Trophoblast cell (in vitro differentiated cells and primary cell): ENCODE data around the gene PARP1. TPM values are rescaled to one million over a fixed set of nuclear protein-coding genes. Genes with fewer than 3 reads are reported as not detected.
A peak's percentile ranks its signal among the peaks of the same experiment; 100 is the strongest.

Experiments used
- DNase-seq, 2 donors: peaks; one replicate each; pipeline ENCODE4 v3.0.0-alpha.2; 2016
- H2AFZ ChIP-seq: 2 replicates; pipeline ENCODE4 v1.6.1; 2013; ENCODE audit warnings: low read length, moderate library complexity, mild to moderate bottlenecking; ENCODE audit not compliant: insufficient read depth, poor library complexity
- H2AK5ac ChIP-seq: 2 replicates; pipeline ENCODE4 v1.6.1; 2013; ENCODE audit warnings: mild to moderate bottlenecking, low read length
- H2BK120ac ChIP-seq: 2 replicates; pipeline ENCODE4 v1.6.1; 2013; ENCODE audit warnings: low read length, mild to moderate bottlenecking, moderate library complexity; ENCODE audit not compliant: insufficient read depth, poor library complexity
- H2BK12ac ChIP-seq: 2 replicates; pipeline ENCODE4 v1.6.1; 2013; ENCODE audit warnings: mild to moderate bottlenecking, low read length, moderate library complexity
- H2BK5ac ChIP-seq: 2 replicates; pipeline ENCODE4 v1.6.1; 2013; ENCODE audit warnings: low read length, low read depth, moderate library complexity, mild to moderate bottlenecking; ENCODE audit not compliant: poor library complexity
- H3K14ac ChIP-seq: 2 replicates; pipeline ENCODE4 v1.6.1; 2013; ENCODE audit warnings: mild to moderate bottlenecking, low read length
- H3K18ac ChIP-seq: 2 replicates; pipeline ENCODE4 v1.6.1; 2013; ENCODE audit warnings: mild to moderate bottlenecking, low read length
- H3K23ac ChIP-seq: 2 replicates; pipeline ENCODE4 v1.6.1; 2013; ENCODE audit warnings: low read length
- H3K27ac ChIP-seq: 2 replicates; pipeline ENCODE4 v1.5.1; 2013; ENCODE audit warnings: low read depth, mild to moderate bottlenecking, inconsistent platforms, low read length, moderate library complexity
- H3K27me3 ChIP-seq: 2 replicates; pipeline ENCODE4 v1.6.1; 2013; ENCODE audit warnings: inconsistent platforms, mild to moderate bottlenecking, low read length, moderate library complexity; ENCODE audit not compliant: insufficient read depth
- H3K36me3 ChIP-seq, 2 experiments: 1 replicate in 1 of 2; 2 replicates in 1 of 2; pipeline ENCODE4 v1.6.1; 2013; ENCODE audit warnings: low read length in 2 of 2, mild to moderate bottlenecking in 2 of 2, moderate library complexity in 1 of 2; ENCODE audit not compliant: insufficient read depth in 2 of 2, control insufficient read depth in 1 of 2
- H3K4ac ChIP-seq: 2 replicates; pipeline ENCODE4 v1.6.1; 2013; ENCODE audit warnings: low read depth, mild to moderate bottlenecking, low read length, moderate library complexity
- H3K4me1 ChIP-seq, 2 experiments: 1 replicate in 1 of 2; 2 replicates in 1 of 2; pipeline ENCODE4 v1.6.1; 2013; ENCODE audit warnings: low read length in 2 of 2, mild to moderate bottlenecking in 2 of 2, moderate library complexity in 1 of 2; ENCODE audit not compliant: insufficient read depth in 2 of 2, control insufficient read depth in 1 of 2
- H3K4me2 ChIP-seq: 2 replicates; pipeline ENCODE4 v1.6.1; 2013; ENCODE audit warnings: inconsistent platforms, mild to moderate bottlenecking, low read length, moderate library complexity
- H3K4me3 ChIP-seq: 2 replicates; pipeline ENCODE4 v1.5.1; 2013; ENCODE audit warnings: mild to moderate bottlenecking, low read depth, low read length, inconsistent platforms
- H3K79me1 ChIP-seq: one replicate; pipeline ENCODE4 v1.6.1; 2013; ENCODE audit warnings: low read length
- H3K79me2 ChIP-seq: 2 replicates; pipeline ENCODE4 v1.6.1; 2013; ENCODE audit warnings: low read length, mild to moderate bottlenecking; ENCODE audit not compliant: control insufficient read depth, insufficient read depth, poor library complexity
- H3K9ac ChIP-seq: 2 replicates; pipeline ENCODE4 v1.6.1; 2013; ENCODE audit warnings: mild to moderate bottlenecking, low read length
- H3K9me3 ChIP-seq: 2 replicates; pipeline ENCODE4 v1.6.1; 2013; ENCODE audit warnings: low read depth, mild to moderate bottlenecking, control low read depth, inconsistent platforms, low read length; ENCODE audit not compliant: insufficient read depth
- H4K12ac ChIP-seq: 2 replicates; pipeline ENCODE4 v1.6.1; 2013; ENCODE audit warnings: low read depth, mild to moderate bottlenecking, low read length, moderate library complexity
- H4K8ac ChIP-seq: 2 replicates; pipeline ENCODE4 v1.6.1; 2013; ENCODE audit warnings: low read depth, mild to moderate bottlenecking, low read length, moderate library complexity
- H4K91ac ChIP-seq: one replicate; pipeline ENCODE4 v1.6.1; 2013; ENCODE audit warnings: low read depth, mild to moderate bottlenecking, low read length, moderate library complexity
- WGBS: extraction: QIAGEN DNeasy Blood & Tissue Kit; methylation state at CpG from one replicate; pipeline ENCODE4 v1.1.7; 2013; ENCODE audit warnings: missing lambda C conversion rate; ENCODE audit not compliant: insufficient read length, insufficient coverage; ENCODE audit errors: extremely low coverage; 5-methylcytosine and 5-hydroxymethylcytosine counted together
- polyA plus RNA-seq: library from polyadenylated mRNA; stranded (reverse); fragments of 200-250 nt; gene quantifications from 2 replicates; pipeline ENCODE4 v1.2.3, GENCODE V29; 2013

PARP1 gene
- 55.7 and 59.1 TPM in 2 replicates for polyA plus RNA-seq

GRCh38 chr1:226407497-226408284, at the start of gene PARP1:
PARP1 (minus strand) TSS chr1:226408093; CDS start chr1:226407929, 164 bp downstream.
- Histone ChIP-seq H3K36me3 (no peaks in the 10 kb centered on the region), H4K91ac (peak within 1 kb of the TSS; percentile 50), H4K8ac (peak within 1 kb of the TSS; percentile 70), H3K79me2 (peaks cover 6% of the 10 kb centered on the region), H3K4me2 (peak within 1 kb of the TSS; percentile 89), H3K4me3 (peak within 1 kb of the TSS; percentile 97), H4K12ac (peak within 1 kb of the TSS; percentile 91), H3K4me1 (peaks cover 20 to 26% of the 10 kb centered on the region in 2 experiments), H3K18ac (peak within 1 kb of the TSS; percentile 77), H2BK12ac (peak within 1 kb of the TSS; percentile 58), H3K9me3 (no peaks in the 10 kb centered on the region), H3K9ac (peak within 1 kb of the TSS; percentile 79), H2BK5ac (peak within 1 kb of the TSS; percentile 18), H3K4ac (peak within 1 kb of the TSS; percentile 35), H3K27me3 (no peaks in the 10 kb centered on the region), H3K79me1 (peaks cover 9% of the 10 kb centered on the region), H2AK5ac (peak within 1 kb of the TSS; percentile 76), H2BK120ac (peak within 1 kb of the TSS; percentile 68), H3K14ac (peak within 1 kb of the TSS; percentile 36), H3K27ac (peak within 1 kb of the TSS; percentile 70), H2AFZ (peak within 1 kb of the TSS; percentile 87), H3K23ac (no peak within 1 kb of the TSS)
- WGBS: no CpG with 5 or more reads among the region's 90 CpGs
- DNase-seq: peak; percentile 91 to 96

GRCh38 chr1:226457307-226457712, 49.4 kb upstream of the PARP1 start:
- Histone ChIP-seq H3K9ac (no peak overlapping the region), H2AFZ (no peak overlapping the region), H4K91ac (no peak overlapping the region), H4K12ac (no peak overlapping the region), H3K4me1 (no peaks in the 10 kb centered on the region), H3K4ac (no peak overlapping the region), H3K79me2 (no peaks in the 10 kb centered on the region), H2BK120ac (no peak overlapping the region), H3K27ac (no peak overlapping the region), H3K9me3 (no peaks in the 10 kb centered on the region), H2AK5ac (no peak overlapping the region), H2BK12ac (no peak overlapping the region), H3K27me3 (no peaks in the 10 kb centered on the region), H3K36me3 (no peaks in the 10 kb centered on the region), H3K18ac (no peak overlapping the region), H2BK5ac (no peak overlapping the region), H3K4me2 (no peak overlapping the region), H3K4me3 (no peak overlapping the region), H3K23ac (no peak overlapping the region), H3K79me1 (no peaks in the 10 kb centered on the region), H3K14ac (no peak overlapping the region), H4K8ac (no peak overlapping the region)
- DNase-seq: no peak
- WGBS: no CpG with 5 or more reads among the region's 14 CpGs

- no CpG with 5 or more reads among the region's 10 CpGs for WGBS
- no peak overlapping the region for H2AFZ ChIP-seq
Observed at GRCh38 chr1:226455843-226456242, 48.0 kb upstream of the PARP1 start.

GRCh38 chr1:226454349-226454748, 46.5 kb upstream of the PARP1 start:
- Histone ChIP-seq H2BK5ac (no peak overlapping the region), H3K79me2 (no peaks in the 10 kb centered on the region), H3K4ac (no peak overlapping the region), H3K9ac (no peak overlapping the region), H3K79me1 (no peaks in the 10 kb centered on the region), H3K27ac (no peak overlapping the region), H3K23ac (no peak overlapping the region), H2BK12ac (no peak overlapping the region), H3K4me2 (no peak overlapping the region), H3K18ac (no peak overlapping the region), H2AK5ac (no peak overlapping the region), H4K91ac (no peak overlapping the region), H3K9me3 (no peaks in the 10 kb centered on the region), H2AFZ (no peak overlapping the region), H3K4me1 (no peaks in the 10 kb centered on the region), H2BK120ac (no peak overlapping the region), H3K27me3 (no peaks in the 10 kb centered on the region), H3K14ac (no peak overlapping the region), H3K4me3 (no peak overlapping the region), H4K12ac (no peak overlapping the region), H3K36me3 (no peaks in the 10 kb centered on the region), H4K8ac (no peak overlapping the region)
- no CpG with 5 or more reads among the region's 2 CpGs for WGBS
- DNase-seq: no peak

More at GRCh38 chr1:226455843-226456242, 48.0 kb upstream of the PARP1 start:
- Histone ChIP-seq H4K12ac (no peak overlapping the region), H4K8ac (no peak overlapping the region), H3K36me3 (no peaks in the 10 kb centered on the region), H3K4me2 (no peak overlapping the region), H4K91ac (no peak overlapping the region), H3K18ac (no peak overlapping the region), H3K27ac (no peak overlapping the region), H3K14ac (no peak overlapping the region), H3K4ac (no peak overlapping the region), H3K79me1 (no peaks in the 10 kb centered on the region), H3K4me1 (no peaks in the 10 kb centered on the region), H2AK5ac (no peak overlapping the region), H2BK5ac (no peak overlapping the region), H3K23ac (no peak overlapping the region), H3K4me3 (no peak overlapping the region), H3K79me2 (no peaks in the 10 kb centered on the region), H2BK120ac (no peak overlapping the region), H2BK12ac (no peak overlapping the region), H3K9ac (no peak overlapping the region), H3K9me3 (no peaks in the 10 kb centered on the region), H3K27me3 (no peaks in the 10 kb centered on the region)
- no peak for DNase-seq
